GM12892 (cell line): ENCODE results near the gene DNM3.

Source experiments
- POLR2A ChIP-seq: IDR thresholded peaks from 2 replicates; pipeline ENCODE4 v1.6.1; 2011; ENCODE audit warnings: low read depth, low read length, control low read depth
- POLR2AphosphoS5 ChIP-seq: IDR thresholded peaks from 2 replicates; pipeline ENCODE4 v1.6.1; 2011; ENCODE audit warnings: low read depth, low read length, control low read depth
- TAF1 ChIP-seq: IDR thresholded peaks from 2 replicates; pipeline ENCODE4 v1.6.1; 2011; ENCODE audit warnings: low read depth, mild to moderate bottlenecking, control low read depth, low read length, borderline replicate concordance

GRCh38 chr1:172172352-172172831 is 331.1 kb downstream of the DNM3 start:
- TF ChIP-seq TAF1 (no peak), POLR2AphosphoS5 (no peak), POLR2A (no peak)
